ENCODE results near the gene MMD.
A peak's percentile ranks its signal among the peaks of the same experiment; 100 is the strongest.
"Not testable (repeated sequence)": the region's sequence is repeated elsewhere in the genome, so short reads cannot be mapped to it uniquely, and the experiment has no call there.

The MMD gene

DNA sequence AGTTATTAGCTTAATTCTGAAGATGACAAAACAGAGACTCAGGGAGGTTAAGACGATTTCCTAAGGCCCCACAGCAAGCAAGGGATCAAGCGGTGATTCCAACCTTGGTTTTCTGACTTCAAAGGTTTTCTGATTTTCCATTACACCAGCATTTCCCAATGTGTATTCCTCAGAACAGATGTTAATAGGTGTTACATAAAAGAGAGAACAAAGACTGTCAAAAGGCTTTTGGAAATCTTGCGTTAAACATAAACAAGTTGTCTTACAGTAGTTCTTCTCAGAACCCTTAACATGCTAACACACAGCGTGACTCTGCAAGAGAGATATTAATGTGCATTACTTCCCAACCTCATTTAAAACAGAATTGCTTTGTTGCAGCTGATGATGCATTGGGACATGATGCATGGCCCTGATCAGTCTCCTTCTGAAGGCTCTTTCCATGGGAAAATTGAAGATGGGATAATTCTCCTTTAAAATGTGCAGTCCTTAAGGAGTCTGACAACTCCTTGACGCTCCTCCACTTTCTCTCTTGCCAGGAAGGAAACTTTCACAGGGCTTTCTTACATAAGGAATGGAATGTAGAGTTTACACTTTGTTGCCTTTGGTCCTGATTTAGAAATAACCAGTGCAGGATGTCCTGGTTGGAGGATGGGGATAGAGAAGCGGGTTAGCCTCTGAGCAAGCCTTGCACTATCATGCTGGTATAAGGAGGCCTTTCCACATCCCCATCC is 21.5 kb upstream of the MMD start:
- DNase-seq = no peak

DNA sequence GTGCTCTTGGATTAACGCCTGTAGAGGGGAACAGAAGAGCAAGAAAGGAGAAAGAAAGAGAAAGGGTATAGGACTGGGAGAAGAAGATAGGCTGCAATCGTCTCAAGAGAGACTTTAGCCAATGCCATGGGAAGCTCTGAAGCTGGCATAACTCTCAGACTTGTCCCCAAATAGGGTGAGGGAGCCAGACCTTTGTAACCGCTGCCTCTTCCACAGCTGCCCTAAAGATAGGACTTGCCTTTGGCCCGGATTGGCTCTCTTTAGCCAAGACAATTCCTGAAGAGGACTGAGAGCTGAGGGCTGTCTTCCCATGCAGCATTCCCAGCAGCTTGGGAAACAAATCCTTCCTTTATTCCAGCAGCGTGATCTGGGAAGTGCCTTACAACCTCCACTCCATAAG is 20.8 kb upstream of the MMD start:
- DNase-seq = no peak

DNA sequence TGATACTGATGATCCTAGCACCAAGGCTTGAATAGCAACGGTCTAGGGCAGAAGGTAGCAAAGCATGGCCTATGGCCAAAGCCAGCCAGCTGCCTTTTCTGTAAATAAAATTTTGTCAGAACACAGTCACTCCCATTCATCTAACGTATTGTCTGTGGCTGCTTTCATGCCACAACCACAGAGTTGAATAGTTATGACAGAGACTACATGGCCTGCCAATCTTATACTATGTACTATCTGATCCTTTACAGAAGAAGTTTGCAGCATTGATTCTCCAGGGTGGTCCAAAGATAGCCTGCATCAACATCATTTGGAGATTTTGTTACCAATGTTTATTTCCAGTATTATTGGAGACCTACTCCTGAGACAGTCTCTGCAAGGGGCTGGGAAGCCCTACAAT is 19.9 kb upstream of the MMD start:
- DNase-seq = no peak

DNA sequence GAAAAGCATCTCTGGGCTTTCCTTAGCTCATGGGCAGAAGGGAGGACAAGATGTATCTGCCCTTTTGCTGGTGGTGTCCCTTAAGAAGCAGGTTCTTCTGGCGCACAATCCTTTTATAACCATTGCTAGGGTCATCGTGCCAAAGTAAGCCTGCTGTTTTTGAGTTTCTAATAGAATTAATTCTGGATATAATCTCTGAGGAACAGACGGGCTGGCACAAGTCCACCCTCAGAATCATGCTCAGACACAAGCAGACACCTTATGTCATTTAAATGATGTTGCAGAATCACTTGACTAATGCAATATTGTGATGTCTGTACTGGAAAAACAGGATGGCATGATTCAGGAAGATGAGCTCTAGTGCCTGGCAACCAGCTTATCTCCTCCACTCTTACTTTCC is 18.8 kb upstream of the MMD start:
- DNase-seq = no peak

DNA sequence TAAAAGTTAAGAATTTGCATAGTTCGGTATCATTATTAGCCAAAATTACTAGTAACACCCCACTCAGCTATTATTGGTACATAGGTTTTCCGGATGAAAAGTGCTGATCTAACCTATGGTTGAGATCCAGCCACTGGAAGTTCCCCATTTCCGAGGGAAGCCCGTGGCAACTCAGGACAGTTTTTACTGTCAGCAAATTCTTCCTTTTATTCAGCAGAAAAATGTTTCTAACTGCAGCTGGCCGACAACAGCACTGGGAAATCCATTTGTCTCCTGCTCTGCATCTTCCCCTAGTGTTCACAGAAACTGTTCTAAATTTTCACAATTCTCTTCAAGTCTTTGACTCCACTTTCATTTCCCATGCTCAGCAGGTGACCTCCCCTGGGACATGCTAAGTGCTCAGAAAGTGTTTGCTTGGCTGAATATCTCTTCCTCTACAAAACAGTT is 15.5 kb upstream of the MMD start:
- DNase-seq = peak; percentile 24

DNA sequence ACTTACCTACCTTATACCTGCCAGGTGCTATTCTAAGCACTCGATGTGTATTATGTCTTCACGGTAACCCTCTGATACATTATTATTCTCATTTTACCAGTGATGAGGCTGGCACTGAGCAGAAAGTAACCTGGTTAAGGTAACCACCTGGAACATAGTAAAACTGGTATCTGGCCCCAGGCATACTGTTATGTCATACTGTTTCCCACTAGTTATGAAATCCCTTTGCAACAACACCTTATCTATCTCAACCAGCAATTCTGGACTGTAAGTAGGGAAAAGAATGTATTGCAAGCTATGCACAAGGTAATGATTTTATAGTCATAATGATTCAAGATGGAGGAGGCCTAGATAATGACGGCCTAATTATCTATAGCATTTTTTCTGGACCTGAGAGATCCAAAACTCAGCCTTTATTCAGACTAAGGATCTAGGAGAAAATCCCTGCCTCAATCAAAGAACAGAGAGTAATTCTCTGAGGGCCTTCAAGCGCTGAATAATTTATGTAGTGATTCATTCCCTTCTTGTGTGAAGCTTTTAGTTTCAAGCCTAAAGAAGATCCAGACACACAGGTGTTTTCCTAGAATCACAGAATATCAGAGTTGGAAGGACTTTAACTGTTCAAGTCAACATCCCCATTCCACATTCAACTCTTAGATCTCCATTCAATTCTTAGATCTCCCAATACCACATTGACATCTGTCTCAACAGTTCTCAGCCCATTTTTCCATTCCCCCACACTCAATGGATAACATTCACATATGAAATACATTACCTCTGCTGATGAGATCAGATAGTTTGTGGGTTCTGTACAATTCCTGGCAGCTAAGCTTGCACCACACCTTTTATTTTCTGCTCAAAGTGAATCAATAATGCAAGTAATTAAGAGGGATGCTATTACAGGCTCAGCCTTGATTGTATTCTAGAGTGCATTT is 14.9 kb upstream of the MMD start:
- DNase-seq = no peak

DNA sequence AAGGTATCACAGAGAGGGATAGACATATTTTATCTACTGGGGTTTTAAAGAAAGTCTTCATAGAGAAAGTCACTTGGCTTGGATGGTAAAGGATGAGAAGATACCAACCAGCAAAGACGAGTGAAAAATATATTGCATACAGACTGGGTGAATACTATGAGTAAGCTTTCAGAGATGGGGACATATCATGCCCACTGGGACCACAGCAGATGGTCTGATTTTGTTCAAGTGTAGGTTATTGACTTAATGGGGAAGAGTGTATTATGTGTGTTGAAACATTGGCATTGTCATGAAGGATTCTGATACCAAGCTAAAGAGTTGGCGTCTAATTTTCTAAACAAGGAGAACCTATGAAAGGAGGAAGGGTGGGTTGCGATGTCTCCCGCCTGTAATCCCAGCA is 13.8 kb upstream of the MMD start:
- peak; percentile 10 for DNase-seq

DNA sequence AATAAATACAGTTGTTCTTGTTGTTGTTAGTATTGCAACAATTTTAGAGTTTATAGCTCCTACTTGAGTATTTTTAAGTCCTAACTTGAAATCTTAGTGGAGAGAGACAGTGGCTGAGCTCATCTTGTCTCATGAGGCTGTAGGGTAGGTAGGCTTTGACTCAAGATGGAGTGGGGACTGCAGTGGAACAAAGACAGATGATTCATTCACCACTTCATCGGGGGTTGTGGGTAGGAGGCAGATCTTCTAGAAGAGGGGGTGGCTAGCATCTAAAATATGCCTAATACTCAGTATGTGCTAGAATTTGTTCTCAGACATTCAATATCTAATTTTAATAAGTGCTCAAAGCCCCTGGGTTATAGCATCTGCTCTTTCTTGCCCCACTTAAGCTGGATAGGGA is 13.1 kb upstream of the MMD start:
- no peak for DNase-seq

DNA sequence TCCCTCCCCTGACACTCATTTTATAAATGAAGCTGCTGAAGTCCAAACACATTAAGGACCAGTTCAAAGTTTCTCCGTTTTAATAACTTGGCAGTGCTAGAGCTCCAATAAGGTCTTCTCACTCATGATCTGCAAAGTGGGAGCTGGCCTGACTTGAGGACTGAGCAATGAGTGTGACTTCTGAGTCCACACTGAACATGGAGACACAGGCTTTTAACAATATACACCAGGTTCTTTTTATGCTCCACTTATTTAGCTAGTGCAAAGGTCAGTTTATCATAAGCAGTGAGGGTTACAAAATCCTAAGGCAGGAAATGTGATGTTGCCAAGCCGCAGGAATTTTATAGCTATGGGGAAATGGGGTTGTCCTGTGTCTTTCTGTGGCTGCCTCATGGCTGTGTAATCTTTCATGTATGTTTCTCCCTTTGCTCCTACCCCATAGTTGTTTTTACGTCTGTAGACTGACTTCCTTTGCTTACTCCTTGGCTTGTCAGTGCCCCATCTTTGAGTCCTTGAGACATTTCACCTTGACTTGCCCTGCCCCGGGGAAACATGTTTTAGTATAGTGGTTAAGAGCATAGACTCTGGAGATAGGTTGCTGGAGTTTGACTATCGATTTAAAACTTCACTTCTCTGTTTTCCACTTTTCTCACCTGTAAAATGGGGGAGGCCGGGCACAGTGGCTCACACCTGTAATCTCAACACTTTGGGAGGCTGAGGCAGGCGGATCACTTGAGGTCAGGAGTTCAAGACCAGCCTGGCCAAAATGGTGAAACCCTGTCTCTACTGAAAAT is 12.2 kb upstream of the MMD start:
- peak; percentile 55 for DNase-seq

DNA sequence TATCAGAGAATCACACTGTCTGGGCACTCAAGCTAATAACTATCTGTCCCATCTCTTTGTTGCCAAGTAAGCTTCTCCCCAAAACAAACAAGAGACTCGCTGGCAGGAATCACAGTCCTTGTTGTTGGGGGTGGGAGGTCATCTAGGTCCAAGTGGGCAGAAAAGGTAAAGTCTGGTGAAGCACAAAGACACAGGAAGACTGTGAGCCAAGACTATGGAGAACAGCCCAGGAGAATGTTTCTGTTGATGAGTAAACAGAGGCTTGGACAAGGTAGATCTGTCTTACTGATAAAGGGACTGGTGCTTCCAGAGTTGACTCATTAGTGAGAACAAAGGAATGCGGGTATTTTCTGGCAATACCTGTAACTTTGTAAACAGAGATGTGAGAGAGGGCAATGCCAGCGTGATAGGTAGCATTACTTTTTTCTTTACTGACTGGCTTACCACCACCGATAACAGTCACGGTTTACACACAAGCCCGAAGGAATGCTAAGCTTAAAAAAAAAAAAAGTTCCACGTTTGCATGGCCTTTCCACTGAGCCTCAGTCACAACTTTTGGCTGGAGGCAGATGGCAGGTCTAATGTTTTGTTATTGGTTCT is 11.5 kb upstream of the MMD start:
- no peak for DNase-seq

DNA sequence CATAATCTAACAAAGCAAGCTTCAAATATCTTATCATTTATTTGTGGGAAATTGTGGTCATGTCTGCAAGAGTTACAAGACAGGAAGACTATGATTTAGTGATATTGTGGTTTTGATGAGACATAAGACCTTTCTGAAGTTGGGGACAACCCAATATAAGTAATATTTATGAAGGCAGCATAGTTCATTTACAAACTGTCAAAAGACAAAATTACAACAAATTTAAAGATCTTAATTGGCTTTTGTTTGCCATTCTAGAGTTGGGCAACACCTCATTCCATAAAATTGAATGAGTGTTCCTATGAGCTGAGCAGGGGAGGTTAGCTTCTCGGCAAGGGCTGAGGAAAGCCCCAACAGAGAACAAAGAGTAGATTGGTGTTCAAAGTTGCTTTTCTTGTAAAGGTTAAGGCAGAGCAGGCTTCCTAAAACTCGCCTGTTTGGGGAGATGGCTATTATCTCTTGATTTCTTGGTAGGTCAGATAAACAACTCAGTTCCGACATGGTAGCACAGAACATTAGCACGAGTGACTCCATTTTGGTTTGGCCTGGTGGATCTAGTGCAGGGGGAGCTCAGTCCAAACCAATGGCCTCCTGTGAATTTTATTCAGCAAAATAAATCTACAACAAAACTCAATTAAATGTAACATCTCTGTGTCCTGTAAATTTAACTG is 10.9 kb upstream of the MMD start:
- peak; percentile 21 for DNase-seq

DNA sequence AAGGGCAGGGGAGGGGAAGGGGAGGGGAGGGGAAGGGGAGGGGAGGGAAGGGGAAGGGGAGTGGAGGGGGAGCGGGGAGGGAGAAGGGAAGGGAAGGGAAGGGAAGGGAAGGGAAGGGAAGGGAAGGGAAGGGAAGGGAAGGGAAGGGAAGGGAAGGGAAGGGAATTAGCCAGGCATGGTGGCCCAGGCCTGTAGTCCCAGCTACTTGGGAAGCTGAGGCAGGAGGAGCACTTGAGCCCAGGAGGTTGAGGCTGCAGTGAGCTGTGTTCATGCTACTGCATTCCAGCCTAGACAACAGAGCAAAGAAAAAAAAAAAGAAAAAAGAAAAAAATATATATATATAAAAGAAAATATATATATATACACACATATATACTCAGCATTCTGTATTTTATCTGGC is 10.3 kb upstream of the MMD start:
- DNase-seq = not testable (repeated sequence)

DNA sequence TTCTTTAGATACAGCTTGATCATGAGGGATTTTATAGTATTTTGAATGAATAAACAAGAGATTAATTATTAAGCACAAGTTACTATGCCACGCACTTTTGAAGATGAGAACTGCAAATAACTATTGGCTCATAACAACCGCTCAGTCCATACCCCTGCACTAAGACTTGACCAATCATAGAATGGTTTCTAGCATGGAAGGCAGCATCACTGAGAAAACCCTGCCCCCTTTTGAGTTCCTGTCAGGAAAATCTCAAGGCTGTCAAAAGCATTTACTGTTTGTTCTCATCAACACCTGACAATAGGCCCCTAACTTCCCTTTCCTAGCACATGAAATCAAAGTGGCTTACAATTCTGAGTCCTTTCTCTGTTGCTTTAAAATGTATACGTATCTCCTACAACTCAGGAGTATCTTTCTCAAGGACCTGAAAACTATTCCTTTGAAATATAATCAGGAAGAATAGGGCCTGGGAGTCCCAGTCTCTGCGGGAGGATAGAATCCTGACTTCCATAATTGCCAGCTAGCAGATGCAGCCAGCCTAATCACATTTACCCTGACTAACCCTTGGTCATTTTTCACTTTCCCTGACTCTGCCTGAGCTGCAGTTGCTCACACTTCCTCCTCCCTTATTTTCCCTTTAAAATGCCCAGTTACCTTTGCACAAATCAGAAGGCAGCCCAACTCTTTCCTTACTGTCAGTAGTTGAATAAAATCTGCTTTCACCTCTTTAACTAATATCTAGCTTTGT is 9.1 kb upstream of the MMD start:
- no peak for DNase-seq

DNA sequence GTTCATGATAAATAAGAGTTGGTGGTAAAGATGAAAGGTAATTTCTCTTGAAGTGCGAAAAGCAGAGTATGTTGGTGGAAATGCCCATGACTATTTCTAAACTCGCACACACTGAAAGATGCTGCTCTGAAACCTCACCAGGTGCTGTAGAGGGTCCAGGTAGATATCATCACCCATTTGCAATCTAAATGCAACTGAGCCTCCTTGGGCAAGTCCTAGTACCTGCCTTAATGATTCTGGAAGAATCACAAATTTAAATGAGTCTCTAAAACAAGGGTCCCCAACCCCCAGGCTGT is 5.9 kb upstream of the MMD start:
- DNase-seq = no peak

DNA sequence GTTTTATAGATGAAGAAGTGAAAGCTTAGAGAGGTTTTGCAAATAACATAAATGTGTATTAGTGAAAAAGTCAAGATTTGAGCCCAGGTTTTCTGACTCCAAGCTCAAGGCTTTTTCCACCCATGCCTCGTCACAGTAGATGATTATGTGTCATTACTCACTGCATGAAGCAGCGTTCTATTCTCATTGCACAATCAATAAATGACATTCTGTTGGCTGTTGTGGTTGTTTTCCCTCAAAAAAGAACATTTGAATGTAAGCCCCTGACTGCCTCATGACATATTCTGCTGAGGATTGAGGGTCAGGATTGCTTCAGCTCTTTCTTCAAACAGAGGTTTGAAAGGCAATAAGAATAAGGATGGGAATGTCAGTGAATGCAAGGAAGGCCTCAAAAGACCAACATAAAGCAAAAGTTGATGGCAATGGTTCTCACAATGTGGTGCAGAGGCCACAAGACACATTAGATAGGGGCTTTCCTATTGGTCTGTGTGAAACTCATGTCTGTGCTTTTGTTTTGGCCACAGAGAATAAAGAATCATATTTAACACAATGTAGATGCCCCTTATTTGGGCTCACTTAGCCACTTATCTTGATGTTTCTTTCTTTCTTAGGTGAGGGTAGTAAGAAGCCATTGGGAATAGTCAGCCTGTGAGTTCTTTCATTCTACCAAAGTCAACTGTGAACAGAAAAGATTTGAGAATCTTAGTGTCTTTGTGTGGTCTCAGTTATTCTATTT is 5.4 kb upstream of the MMD start:
- DNase-seq = peak; percentile 59

DNA sequence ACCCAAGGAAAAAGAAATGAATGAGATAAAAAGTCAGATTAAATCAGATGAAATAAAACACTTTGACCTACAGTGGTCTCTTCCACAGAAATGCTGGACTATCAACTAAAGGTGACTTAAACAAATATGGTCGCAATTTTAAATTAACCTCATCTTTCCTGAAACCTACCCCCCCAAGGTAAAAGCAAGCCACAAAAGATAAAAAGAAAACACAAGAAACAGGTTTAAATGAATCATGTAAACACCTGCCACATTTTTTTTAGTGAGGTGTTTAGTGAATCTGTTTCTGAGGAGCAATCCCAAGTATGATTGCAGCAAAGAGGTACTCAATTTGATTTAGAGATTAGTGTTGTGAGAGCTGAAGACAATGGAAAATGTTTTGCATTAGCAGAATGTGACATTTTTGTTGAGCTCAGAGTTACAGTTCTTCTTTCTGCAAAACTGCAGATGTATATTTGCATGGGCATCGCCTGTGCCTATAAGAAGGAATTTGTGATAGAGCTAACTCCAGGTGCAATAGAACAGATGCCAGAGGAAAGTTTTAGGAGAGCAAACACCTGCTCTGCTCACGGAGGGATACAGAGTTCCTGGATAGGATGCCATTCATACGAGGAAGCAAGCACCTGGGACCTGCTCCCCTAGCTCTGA is 3.4 kb upstream of the MMD start:
- DNase-seq = no peak

DNA sequence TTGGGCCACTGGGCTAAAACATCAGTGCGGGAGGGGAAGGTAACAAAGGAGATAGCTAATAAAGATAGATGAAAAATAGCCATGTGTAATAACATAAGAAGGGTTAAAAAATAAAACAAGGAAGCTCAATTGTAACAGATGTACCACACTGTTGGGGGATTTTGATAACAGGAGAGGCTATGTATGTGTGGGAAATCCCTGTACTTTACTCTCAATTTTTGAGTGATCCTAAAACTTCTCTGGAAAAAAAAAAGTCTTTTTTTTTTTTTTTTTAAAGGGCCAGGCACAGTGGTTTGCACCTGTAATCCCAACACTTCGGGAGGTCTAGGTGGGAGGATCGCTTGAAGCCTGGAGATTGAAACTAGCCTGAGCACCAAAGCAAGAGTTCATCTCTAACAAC is 1.9 kb upstream of the MMD start:
- no peak for DNase-seq

DNA sequence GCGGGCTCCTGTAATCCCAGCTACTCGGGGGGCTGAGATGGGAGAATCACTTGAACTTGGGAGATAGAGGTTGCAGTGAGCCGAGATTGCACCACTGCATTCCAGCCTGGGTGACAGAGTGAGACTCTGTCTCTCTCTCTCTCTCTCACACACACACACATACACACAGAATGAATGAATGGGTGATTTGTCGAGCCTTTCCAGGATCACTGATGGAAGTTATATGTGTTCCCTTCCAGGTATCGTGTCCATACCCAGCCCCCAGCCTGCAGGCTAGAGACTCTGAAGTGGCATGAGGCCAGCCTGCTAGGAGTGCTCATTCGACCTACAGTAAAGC is 1.2 kb upstream of the MMD start:
- not testable (repeated sequence) for DNase-seq

DNA sequence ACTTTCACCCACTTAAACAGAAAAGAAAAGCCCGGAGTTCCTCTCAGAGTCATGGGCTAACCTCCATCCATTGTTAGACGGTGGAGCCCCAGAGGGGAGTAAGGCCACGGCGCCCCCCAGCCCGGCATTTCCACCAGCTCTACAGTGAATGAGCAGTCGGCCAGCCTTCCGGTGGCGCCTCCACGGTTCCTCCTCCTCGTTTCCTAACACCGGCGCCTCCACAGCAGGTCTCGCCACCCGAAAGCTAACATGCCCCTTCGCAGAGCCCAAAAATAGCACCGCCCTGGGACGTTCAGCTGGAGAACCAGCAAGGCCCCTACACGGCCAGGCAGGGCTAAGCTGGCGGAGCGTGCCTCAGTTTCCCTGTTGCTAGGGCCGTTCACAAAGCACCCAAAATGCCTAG is 858 bp downstream of the MMD start:
- no peak for DNase-seq

DNA sequence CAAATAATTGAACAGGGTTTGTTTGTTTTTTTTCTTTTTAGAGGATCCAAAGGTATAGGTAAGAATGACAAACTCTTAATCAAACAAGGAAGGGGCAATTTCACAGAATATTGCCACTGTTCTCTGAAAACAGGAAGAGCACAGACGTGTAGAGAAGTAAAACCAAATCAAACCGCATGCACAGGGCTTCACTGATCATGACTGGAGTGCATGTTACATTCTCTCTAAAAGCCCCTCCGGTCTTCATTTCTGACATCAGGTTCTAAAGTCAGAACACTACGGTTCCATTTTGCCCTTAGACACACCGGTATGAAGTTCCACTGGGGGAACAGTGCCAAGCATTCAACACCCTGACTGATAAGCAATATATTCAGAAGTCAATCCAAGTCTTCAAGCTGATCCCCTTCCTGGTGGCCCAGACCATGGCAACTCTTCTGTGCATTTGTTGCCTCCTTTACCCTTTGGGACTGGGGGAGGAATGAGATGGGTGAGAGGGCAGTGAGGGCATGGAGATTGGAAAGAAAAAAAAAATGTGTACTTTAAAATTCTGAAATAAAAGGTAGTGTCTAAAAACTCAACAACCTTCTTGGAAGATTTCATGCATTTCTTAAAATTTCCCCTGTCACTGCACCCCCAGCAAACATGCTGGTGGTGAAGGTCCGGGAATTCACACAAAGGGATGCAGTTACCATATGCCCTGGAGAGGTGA is 1.4 kb downstream of the MMD start:
- peak; percentile 82 for DNase-seq

Data from MV-4-11 (cell line).